A549 treated with CORT108297 at 1 μM for 4 hours (cell line): ENCODE measurements around the gene NPM1. TPM values are rescaled to one million over a fixed set of nuclear protein-coding genes. Genes with fewer than 3 reads are reported as not detected.

Experiments used
- total RNA-seq: library from RNA; stranded (reverse); fragments of 200-300 nt; extraction: Qiagen RNA extraction; gene quantifications from 5 replicates; pipeline ENCODE4 v1.2.3, GENCODE V29; 2022

The NPM1 gene
- 3,134 to 4,822 TPM (median 3,256 TPM) in 5 replicates for total RNA-seq

GRCh38 chr5:171387345-171387969 is at the start of gene NPM1:
TSS of gene NPM1 (plus strand) at chr5:171387849. CDS start at chr5:171387949, 100 bp downstream.

GRCh38 chr5:171418982-171419687 is 31.5 kb downstream of the NPM1 start, which contains the start of gene FGF18:
TSS of gene FGF18 (plus strand) at chr5:171419647. CDS start at chr5:171420200, 553 bp downstream.

Other genes with a start within 250 kb of the NPM1 start
- gene TLX3, start 78.6 kb upstream of the NPM1 start, total RNA-seq, result not detected in 5 replicates
- gene FGF18, start 31.8 kb downstream of the NPM1 start, total RNA-seq, result 0.46 to 0.62 TPM (median 0.55 TPM) in 5 replicates